GM12865 (cell line): Measurements from ENCODE around the gene ULBP2.
"Not testable (repeated sequence)": the region's sequence is repeated elsewhere in the genome, so short reads cannot be mapped to it uniquely, and the experiment has no call there.

Source experiments
- DNase-seq: peaks from one replicate; pipeline ENCODE4 v3.0.0; 2010; ENCODE audit warnings: low read depth
- H3K4me3 ChIP-seq: 2 replicates; pipeline ENCODE4 v1.5.1; 2011; ENCODE audit warnings: mild to moderate bottlenecking, low read depth, low read length, control low read depth
- TF ChIP-seq, protein P1 (sequence below): IDR thresholded peaks from 2 replicates; pipeline ENCODE4 v1.5.1; 2011; ENCODE audit warnings: low read length, control low read depth, low read depth, inconsistent platforms; ENCODE audit not compliant: insufficient read depth; ENCODE audit errors: missing control alignments

The ULBP2 gene

DNA sequence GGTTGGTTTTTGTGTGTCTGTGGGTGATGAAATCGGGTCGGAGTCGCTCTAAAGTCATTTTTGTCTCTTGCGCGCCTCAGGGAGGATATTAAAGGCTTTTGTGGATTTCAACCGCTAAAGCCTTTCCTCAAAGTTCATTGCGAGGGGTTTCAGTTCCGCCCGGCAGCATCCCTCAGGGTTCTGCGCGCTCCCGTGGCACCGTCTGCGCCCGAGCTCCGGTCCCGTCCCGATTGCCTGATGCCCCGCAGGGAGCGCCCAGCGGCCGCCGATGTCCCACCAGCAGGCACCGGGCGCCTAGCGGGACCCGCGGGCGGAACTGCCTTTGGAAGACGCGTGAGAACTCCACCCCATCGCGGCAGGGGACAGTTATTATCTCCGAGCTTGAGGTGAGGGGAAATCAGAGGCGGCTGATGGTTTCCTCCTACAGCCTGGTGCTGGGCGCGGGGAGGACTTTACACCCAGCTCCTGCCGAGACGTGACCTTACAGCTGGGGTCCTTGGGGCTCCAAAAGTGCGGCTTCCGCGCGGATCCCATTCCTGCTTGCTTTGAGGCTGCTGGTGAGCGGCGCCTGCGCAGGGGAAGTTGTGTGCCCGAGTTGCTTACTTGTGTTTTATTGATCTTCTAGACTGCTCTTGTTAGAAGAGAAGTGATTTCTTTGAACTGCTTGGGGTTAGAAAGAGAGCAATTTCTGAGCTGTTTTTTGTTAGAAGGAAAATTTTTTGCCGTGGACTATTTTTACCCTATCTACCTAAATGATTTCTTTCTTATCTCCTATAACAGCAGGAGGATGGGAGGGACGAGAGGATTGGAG, 49.1 kb downstream of the ULBP2 start:
- TF ChIP-seq, protein P1, sequence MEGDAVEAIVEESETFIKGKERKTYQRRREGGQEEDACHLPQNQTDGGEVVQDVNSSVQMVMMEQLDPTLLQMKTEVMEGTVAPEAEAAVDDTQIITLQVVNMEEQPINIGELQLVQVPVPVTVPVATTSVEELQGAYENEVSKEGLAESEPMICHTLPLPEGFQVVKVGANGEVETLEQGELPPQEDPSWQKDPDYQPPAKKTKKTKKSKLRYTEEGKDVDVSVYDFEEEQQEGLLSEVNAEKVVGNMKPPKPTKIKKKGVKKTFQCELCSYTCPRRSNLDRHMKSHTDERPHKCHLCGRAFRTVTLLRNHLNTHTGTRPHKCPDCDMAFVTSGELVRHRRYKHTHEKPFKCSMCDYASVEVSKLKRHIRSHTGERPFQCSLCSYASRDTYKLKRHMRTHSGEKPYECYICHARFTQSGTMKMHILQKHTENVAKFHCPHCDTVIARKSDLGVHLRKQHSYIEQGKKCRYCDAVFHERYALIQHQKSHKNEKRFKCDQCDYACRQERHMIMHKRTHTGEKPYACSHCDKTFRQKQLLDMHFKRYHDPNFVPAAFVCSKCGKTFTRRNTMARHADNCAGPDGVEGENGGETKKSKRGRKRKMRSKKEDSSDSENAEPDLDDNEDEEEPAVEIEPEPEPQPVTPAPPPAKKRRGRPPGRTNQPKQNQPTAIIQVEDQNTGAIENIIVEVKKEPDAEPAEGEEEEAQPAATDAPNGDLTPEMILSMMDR: no peak
- H3K4me3 ChIP-seq: peak overlapping the region; percentile 18; the same call in 1 of the 2 replicates

DNA sequence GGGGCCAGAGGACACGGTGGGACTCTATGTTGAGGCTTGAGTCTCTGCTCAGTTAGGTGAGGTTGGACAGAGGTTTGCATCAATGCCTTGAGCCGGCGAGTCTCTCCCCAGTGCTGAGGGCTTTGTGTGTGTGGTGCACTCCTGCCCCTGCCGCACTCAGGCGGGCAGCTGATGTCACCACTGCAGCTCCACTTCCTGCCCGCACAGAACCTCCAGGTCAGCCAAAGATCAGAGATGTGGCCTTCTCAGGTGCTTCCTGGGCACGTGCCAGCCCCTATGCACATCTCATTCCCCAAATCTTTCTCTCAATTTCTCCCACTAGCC, 49.6 kb downstream of the ULBP2 start:
- H3K4me3 ChIP-seq, DNase-seq: not testable (repeated sequence)

More for the DNA sequence above, 49.1 kb downstream of the ULBP2 start:
- no peak for DNase-seq

DNA sequence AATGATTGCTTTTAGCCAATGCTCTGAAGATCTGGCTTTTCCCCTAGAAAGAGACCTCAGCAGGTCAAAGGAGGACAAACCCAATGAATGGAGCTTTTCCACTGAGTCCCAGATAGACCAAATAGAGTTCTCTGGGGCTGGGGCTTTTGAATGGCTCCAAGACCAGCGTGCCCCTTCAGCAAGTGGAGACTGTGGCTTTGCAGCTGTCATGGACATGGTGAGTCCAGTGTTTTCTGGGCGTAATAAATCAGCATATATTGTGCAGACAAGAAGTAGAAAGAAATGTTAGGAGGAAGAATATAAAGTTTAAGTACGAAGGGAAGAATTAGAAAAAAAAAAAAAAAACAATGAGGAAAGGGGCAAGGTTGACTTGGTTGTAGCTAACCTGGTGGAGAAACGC, 50.0 kb downstream of the ULBP2 start:
- DNase-seq: no peak
- TF ChIP-seq, protein P1: no peak
- H3K4me3 ChIP-seq: no peak overlapping the region

DNA sequence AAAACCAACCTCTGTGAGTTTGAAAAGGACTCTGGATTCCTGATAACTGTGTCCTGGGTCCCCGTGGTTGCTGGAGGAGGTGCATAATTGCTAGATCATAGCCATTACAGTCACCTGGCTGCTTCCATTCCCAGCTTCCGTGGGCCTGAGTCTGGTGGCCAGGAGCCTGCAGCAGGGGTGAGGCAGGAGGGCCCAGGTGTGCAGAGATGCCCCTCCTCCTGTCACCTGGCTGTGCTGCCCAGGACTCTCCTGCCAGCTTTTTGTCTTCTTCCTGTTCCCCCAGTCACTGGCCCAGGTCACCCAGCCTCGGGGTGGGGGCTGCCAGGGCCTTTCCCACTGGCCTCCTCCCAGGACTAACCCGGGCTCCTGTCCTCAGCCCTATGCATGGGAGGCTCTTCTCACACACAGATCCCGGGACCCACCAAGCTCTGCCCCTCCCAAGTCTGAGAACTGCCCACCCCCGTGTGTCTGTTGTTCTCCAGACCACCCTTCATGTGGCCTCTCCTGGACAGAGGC, 53.5 kb downstream of the ULBP2 start:
- H3K4me3 ChIP-seq: no peak overlapping the region
- TF ChIP-seq, protein P1: no peak

DNA sequence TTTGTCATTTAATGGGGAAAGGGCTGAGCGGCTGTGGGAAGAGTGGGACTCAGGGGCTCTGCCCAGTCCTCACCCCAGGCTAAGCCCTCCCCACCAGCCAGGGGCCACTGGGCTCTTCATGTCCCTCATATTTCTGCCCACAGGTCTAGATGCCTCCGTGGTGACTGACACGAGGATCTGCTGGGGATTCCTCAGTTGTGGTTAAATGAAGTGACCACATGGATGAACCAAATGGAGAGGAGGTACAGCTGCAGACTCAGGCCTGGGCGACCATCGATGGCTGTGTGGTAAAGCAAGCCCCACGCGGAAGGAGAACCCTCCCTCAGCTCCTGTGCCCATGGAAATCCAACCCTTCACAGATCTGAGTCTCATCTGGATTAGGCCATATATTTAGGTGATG, 54.2 kb downstream of the ULBP2 start:
- no peak overlapping the region for H3K4me3 ChIP-seq
- DNase-seq: no peak
- TF ChIP-seq, protein P1: no peak

More for the DNA sequence above, 53.5 kb downstream of the ULBP2 start:
- DNase-seq: no peak
